Suppressor macrophage (primary cell): ENCODE measurements around the gene AMFR.
"Not testable (repeated sequence)": the region's sequence is repeated elsewhere in the genome, so short reads cannot be mapped to it uniquely, and the experiment has no call there.

Source experiments
- DNase-seq, 4 experiments: peaks; one replicate each; pipeline ENCODE4 v3.0.0-alpha.2; 2020 to 2022

AMFR gene

DNA sequence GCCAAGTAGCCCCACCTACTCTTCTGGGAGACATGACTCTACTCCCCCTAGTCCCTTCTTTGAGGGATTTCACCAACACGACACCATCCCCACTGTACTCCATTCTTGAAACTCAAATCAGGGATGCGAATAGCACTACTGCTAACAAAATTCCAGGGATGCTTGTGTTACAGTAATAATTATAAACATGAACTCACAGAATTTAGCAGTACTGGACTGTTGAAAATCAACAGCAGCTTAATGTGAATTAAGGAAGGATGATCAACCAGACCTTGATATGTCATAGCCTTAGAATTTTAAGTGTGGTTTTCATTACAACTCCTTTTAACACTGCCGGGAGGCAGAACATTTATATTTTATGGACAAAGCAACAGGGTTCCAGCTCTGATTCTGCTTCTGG is 37.9 kb downstream of the AMFR start:
- DNase-seq = no peak

DNA sequence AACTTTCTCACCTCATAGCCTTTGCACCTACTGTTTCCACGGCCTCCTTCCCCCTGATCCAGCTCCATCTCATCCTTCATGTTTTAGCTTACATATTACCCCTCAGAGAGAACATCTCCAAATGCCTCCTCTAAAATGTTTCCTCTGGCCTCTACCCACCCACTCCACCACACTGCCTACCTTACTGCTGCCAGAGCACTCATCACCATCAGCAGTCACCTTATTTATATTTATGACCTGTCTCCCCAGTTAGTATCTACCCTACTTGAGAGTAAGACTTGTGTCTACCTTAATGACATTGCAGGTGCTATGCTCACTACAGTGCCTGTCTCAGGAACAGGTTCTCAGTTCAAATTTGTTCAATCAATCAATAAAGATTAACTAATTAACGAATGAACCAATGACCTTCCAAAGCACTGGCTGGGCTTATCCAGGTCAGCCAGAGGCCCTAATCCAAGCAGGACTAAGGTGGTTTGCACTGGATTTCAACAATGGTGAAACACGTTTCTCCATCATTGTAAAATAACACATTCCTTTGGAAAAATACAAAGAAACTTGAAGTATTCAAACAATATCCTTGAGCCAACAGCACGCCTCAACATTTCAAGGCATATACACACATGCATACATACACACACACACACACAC is 41.1 kb downstream of the AMFR start:
- DNase-seq = no peak

DNA sequence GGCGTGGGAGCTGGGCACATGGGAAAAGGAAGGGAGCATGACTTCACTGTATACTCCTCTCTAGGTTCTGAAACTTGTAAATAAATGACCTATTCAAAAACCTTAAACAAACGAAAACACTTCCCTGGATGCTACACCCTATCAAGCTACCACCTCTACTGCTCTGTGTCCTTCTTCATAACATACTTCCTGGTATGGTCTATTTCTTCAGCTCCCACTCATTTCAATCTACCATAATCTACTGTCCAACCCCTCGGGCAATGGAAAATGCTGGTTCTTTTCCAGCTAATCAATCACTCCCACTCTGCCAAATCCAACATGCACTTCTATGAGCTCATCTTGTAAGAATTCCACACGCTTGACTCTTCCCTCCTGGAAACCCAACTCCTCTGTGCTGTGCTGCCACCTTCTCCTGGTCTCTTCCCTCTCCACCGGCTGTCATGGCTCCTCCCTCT is 42.4 kb downstream of the AMFR start:
- DNase-seq = no peak

DNA sequence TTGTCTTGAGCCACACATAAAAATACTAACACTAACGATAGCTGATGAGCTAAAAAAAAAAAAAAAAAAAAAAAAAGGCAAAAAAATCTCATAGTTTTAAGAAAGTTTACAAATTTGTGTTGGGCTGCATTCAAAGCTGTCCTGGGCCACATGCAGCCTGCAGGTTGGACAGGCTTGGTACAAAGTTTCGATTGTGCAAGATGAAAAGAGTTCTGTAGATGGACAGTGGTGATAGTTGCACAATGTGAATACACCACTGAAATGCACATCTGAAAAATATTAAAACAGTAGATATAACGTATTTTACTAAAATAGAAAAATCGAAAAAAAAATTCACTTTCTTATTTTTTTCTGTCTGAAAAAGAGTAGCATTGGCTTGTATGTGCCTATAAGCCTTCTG is 42.9 kb downstream of the AMFR start:
- DNase-seq = no peak

DNA sequence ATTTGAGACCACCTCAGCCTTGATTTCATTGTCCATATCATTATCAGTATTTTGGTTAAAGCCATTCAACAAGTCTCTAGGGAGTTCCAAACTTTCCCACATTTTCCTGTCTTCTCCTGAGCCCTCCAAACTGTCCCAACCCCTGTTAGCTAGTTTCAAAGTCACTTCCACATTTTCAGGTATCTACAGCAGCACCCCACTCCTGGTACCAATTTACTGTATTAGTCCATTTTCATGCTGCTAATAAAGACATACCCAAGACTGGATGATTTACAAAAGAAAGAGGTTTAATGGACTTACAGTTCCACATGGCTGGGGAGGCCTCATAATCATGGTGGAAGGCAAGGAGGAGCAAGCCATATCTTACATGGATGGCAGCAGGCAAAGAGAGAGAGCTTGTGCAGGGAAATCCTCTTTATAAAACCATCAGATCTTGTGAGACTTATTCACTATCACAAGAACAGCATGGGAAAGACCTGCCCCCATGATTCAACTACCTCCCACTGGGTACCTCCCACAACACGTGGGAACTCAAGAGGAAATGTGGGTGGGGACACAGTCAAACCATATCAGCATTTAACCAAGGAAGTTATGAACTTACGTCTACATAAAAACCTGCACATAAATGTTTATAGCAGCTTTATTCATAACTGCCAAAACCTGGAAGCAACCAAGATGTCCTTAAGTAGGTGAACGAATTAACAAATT is 44.4 kb downstream of the AMFR start:
- DNase-seq = peak; percentile 32 to 70 (median 66)

DNA sequence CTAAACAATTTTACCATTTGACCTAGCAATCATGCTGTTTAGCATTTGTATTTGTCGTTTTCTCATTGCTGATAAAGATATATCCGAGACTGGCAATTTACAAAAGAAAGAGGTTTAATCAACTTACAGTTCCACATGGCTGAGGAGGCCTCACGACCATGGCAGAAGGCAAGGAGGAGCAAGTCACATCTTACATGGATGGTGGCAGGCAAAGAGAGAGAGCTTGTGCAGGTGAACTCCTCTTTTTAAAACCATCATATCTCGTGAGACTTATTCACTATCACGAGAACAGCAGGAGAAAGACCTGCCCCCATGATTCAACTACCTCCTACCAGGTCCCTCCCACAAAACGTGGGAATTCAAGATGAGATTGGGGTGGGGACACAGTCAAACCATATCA is 46.3 kb downstream of the AMFR start:
- DNase-seq = not testable (repeated sequence)

DNA sequence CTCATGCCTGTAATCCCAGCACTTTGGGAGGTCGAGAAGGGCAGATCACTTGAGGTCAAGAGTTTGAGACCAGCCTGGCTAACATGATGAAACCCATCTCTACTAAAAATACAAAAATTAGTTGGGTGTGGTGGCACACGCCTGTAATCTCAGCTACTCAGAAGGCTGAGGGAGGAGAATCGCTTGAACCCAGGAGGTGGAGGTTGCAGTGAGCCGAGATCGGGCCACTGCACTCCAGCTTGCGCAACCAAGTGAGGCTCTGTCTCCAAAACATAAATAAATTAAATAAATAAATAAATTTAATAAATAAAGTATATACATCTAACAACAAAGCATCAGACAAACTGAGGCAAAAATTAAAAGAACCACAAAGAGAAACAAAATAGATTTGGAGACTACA is 49.6 kb downstream of the AMFR start:
- not testable (repeated sequence) for DNase-seq

DNA sequence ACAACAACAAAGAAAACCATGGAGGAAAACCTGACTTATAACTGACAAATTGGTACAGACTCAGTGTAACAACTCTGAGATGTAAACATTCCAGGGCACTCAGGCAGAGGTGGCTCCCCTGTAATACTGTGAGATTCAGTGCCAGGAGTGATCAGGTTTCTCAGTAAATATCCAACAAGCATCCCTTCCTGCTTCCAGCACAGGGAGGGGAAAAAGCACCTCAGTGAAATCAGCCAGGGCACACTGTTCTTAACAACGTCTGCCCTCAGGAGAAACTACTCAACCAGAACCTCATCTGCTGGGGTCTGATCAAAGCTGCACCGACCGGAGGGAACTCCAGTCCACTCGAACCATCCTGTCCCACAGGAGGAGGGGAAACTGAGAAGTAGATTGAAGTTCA is 52.3 kb downstream of the AMFR start:
- no peak for DNase-seq

DNA sequence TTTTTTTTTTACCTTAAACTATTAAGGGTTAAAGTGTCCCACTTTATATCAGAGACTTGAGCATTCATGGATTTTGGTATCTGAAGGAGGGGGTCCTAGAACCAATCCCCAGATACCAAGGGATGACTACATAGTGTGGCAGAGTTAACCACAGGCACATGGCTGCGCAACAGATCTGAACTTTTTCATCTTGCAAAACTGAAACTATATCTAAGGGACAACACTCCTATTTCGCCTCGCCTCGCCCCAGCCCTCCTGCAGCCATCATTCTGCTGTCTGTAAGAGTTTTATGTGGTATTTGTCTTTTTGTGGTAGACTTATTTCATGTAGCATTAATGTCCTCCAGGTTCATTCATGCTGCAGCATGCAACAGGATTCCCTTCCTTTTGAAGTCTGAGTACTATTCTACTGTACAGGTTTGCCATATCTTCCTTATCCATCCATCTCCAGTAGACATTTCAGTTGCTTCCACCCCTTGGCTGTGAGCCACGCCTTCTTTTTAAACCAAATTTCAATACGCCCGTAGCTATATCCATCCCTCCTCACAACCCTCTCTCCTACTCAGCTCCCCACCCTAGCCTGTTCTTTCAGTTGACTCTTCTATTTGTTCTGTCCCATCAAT is 53.2 kb downstream of the AMFR start:
- no peak for DNase-seq

DNA sequence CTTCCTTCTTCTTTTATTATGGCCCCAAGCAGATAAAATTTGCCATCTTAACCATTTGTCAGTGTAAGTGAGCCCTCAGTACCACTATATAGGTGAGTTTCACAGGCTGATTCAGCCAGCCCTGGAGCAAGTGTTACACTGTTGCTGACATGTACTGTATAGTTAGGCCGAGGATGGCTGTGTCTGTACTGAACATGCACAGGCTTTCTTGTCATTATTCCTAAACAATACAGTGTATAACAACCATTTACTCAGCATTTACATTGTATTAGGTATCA is 53.7 kb downstream of the AMFR start:
- no peak for DNase-seq

DNA sequence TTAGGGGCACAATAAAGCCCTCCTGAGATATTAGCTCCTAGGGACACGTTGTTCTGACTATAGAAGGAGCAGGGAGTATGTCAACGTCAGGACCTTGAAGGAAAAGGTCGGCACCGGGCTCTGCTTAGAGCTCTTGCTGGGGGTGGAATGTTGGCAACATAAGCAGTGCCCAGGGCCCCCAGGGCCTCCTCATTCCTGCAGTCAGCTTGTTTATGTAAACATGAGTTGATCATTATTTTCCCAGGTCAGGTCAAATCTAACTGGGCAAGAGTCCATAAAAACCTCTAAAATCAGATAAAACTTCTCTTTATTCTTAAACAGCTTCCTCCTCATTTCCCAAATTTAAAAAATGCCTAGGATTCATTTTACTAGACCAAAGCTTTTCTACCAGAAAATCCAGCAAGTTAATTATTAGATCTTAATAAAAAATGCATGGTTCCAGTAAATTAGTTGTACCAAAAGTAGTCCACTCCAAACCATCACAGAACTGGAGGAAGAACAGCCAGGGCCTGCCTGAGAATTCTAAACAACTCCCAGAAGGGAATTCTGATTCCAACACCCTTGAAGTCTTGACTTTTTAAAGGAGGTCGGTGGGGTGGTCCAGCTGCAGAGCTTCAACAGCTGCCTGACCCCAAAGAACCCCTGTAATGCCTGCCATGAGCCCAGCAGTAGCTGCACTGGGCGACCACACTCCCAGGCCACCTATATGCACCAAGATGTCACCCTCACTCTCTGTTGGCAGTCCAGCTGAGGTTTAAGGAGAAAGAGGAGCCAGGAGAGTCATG is 54.3 kb downstream of the AMFR start:
- DNase-seq = no peak

DNA sequence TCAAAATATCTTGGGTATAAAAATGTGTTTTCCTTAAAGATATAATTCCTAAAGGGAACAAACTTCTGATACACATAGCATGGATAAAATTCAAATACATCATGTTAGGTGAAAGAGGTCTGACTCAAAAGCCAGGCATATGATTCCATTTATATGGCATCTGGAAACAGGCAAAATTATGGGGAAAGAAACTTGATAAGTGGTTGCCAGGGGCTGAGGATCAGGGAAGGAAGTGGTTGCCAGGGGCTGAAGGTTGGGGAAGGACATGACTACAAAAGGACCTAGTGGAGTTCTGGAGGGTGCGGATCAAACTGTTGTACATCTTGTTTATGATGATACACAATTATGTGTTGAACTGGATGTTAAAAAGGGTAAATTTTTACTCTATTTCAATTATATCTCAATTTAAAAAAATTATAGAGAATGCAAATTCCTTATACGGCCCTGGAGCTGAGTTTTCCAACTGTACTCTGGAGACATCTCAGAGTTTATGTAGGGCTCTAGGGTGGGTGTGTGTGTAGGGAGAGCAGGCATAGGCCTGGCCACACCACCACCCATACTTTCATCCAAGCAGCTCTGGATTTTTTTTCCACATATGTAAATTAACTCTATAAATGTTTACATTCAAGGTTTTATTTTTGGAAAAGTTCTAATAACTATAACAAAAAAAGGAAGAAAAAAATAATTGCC is 55.0 kb downstream of the AMFR start:
- DNase-seq = no peak

DNA sequence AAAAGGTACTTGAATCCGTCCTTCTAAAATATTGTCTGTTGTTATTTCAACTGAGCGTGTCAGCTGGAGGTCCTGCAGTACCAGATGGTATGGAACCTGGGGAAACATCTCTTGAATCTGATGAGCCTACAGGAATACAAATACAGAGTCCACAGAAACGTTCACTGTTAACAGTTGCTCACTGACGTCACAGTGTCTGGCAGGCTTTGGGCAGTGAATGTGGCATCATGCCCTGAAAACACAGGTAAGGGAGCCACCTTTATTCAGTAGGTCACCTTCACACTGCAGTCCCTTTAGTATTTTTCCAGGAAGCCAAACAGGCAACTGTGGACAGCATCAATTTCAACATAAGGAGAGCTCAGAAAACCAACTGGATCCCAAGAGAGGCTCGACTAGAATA is 56.1 kb downstream of the AMFR start:
- DNase-seq = no peak

DNA sequence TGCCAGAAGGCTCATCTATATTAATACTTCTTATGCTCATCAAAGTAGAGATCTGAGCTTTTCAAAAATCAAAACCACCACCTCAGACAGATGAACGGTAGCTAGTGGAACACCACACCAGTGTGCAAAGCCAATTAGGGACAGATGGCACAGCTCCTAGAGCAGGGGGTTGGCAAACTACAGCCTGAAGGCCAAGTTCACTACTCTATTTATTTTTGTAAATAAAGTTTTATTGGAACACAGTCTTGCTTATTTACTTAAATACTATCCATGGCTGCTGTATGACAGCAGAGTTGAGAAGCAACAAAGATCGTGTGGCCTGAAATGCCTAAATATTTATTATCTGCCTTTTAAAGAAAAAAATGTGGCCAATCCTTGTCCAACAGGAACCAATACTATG is 56.8 kb downstream of the AMFR start:
- no peak for DNase-seq

DNA sequence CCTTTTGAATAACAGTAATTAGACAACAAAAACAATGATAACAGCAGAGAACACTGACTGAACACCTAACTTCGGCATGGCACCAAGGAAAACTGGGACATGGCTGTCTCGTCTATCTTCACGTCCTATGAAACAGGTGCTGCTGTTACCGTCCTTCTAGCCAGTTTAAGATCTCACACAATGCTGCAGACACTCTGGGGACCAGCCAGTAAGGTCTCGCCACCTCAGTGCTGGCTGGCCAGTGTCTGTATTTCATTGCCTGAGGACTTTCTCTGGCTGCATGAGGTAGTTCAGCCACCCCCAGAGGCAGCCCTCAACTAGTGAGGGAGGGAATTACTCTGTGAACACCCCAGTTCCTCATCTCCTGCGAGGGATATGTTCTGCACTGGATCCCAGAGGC is 57.6 kb downstream of the AMFR start:
- DNase-seq = no peak

DNA sequence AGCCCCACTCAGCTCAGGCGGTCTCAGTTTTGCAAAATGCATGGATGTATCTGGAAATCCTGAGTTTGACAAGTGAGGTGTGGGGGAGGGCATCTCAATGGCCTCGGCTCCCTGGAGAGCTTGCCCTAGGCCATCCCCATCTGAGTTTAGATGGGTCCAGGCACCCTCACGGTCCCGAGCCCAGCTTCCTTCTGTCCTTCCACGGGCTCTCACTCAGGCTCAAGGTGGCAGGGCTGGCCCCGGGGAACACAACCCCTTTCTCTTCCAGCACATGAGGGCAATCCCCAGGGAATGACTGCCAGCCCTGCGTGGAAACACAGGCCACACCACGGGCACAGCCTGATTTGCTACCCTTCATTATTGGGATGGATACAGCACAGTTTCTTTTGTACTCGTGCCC is 58.4 kb downstream of the AMFR start:
- DNase-seq = no peak

DNA sequence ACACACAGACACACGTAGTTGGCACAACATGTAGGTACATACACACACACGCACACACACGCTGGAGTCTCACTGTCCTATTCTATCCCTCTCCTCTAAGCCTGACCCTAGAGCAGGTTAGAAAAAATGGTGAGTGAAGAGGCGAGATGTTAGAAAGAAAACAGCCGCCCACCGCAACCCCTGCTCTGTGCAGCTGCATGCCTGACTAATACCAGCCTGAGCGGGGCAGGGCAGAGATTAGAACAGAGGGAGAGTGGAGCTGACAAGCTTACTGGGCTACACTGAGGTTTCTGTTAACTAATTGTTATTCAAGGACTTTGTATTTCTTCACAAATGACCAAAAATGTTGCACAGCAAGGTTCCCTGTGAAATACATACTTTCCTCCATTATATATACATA is 59.8 kb downstream of the AMFR start:
- DNase-seq = no peak

DNA sequence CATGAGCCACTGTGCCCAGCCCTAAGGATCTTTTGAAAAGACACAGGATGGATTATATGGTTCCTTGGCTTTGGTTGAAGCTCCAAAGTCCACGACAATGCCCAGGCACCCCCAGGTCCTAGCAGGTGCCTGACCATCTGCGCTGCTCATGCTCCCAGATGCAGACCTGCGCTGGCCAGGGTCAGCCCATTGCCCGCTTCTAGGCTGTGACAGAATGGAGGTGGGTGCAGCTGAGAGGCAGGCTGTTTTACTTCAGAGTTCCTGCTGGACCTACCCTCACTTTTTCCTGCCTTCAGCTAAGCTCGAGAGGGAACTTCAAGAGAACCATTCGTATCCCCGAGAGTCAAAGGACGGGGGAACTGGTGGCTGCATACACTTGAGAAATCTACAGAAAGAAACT is 60.5 kb downstream of the AMFR start:
- DNase-seq = no peak

DNA sequence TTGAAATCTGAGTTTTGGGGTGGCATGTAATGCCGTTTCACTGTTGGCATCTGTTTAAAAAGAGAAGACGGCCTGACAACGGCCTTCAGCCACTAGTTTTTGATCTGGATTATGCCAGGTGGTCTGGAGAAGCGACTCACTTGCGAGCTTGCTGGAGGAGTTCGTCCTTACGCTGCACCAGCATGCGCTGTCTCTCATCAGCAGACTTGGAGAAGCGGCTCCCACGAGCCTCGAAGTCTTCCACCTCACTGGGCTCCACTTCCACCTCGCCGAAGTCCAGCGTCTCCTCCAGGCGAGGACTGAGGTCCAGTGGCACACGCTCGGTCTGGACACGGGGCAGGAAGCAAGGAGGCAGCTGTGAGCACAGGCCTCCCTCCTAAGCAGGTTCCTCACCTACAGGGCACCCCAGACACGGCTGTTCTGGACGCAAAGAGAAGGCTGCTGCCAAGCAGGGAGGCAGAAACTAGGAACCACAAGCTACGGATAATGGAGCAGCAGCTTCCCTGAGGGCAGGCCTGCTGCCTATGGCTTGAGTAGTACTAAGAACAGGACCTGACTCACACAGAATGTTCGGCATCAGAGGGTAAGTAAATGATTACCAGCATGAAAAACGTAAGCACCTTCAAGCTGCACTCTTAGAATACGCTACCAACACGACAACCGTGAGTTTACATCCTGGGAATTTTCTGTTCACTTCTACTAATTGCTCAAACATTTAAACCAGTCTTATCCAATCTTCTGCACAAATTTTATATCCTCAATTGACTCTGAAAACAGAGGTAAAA is 61.4 kb downstream of the AMFR start:
- DNase-seq = no peak

DNA sequence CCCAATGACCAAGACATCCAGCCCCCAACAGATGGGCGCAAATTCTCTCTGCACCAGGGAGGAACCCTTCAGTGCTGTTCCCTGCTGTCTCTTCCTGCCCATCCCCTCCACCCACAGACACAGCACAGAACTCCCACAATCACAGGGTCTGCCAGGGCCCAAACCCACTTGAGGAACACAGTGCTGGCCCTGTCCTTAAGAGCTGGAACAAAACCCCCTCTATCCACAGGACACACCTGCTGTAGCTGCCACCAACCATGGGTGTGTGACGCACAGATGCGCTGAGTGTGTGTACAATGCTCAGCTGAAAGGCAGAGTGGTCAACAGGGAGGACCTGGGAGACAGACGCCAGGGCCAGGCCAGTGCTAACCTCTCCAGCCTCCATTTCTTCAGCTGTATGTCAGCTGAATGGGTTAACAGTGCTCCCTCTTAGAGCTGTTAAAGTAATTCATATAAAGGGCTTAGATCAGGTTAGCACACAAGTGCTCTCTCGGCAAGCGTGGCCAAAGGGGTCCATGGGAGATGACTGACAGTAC is 62.1 kb downstream of the AMFR start:
- DNase-seq = no peak

DNA sequence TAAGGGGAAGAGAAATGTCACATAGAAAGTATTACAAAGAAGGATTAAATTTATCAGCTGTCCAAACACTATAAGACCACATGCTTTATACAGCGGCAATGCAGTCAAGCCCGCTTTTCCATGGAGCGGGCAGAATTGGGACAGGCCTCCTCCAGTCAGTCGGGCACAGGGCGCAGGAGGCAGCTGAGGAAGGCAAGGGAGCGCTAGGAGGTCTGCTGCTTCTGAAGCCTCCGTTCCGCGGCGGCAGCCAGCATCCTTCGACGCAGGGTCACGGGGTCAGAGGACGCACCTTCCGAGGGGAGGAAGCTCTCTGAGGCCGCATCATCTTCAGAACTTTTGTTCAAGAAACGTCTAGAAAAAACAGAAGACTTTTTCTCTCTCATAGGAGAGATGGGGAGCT is 62.6 kb downstream of the AMFR start:
- DNase-seq = no peak
